HL-60/S4 (cell line): Measurements from ENCODE around the gene MMP28.

Experiments used
- in situ Hi-C: fragments of 300-500 bp; cut with MboI; formaldehyde crosslinking; loops from 2 replicates; pipeline ENCODE4 v1.14.3; 2022; ENCODE audit warnings: low sequenced_read_pairs

The MMP28 gene

GRCh38 chr17:35747540-35748017 lies 47.9 kb downstream of the MMP28 start:
- in situ Hi-C loops, result loop anchor here (25.0 kb wide), 1 partner anchor 585 kb away; no protein-coding TSS in a partner anchor

- in situ Hi-C loops, result loop anchor here (25.0 kb wide), 1 partner anchor 584 kb away; no protein-coding TSS in a partner anchor
Measured at GRCh38 chr17:35745749-35746320, 49.6 kb downstream of the MMP28 start.

- in situ Hi-C loops, result loop anchor here (25.0 kb wide), 1 partner anchor 583 kb away; no protein-coding TSS in a partner anchor
Measured at GRCh38 chr17:35745246-35745645, 50.2 kb downstream of the MMP28 start.

GRCh38 chr17:35744830-35745229 lies 50.6 kb downstream of the MMP28 start:
- in situ Hi-C loops, result loop anchor here (25.0 kb wide), 1 partner anchor 583 kb away; no protein-coding TSS in a partner anchor

- in situ Hi-C loops, result loop anchor here (25.0 kb wide), 1 partner anchor 581 kb away; no protein-coding TSS in a partner anchor
Measured at GRCh38 chr17:35743626-35744328, 51.7 kb downstream of the MMP28 start.

GRCh38 chr17:35742896-35743477 lies 52.5 kb downstream of the MMP28 start:
- in situ Hi-C loops, result loop anchor here (25.0 kb wide), 1 partner anchor 581 kb away; no protein-coding TSS in a partner anchor

GRCh38 chr17:35742496-35742895 lies 52.9 kb downstream of the MMP28 start:
- in situ Hi-C loops, result loop anchor here (25.0 kb wide), 1 partner anchor 580 kb away; no protein-coding TSS in a partner anchor

- in situ Hi-C loops, result loop anchor here (25.0 kb wide), 1 partner anchor 579 kb away; no protein-coding TSS in a partner anchor
Measured at GRCh38 chr17:35740997-35741931, 54.2 kb downstream of the MMP28 start.

GRCh38 chr17:35740216-35740615 lies 55.2 kb downstream of the MMP28 start:
- in situ Hi-C loops, result loop anchor here (25.0 kb wide), 1 partner anchor 578 kb away; no protein-coding TSS in a partner anchor

- in situ Hi-C loops, result loop anchor here (10.0 to 25.0 kb wide), 2 partner anchors 134 to 576 kb away; no protein-coding TSS in a partner anchor
Measured at GRCh38 chr17:35738519-35739133, 56.8 kb downstream of the MMP28 start.

GRCh38 chr17:35736236-35736635 lies 59.2 kb downstream of the MMP28 start:
- in situ Hi-C loops, result loop anchor here (10.0 to 25.0 kb wide), 2 partner anchors 131 to 574 kb away; no protein-coding TSS in a partner anchor

- in situ Hi-C loops, result loop anchor here (10.0 to 25.0 kb wide), 2 partner anchors 130 to 573 kb away; no protein-coding TSS in a partner anchor
Measured at GRCh38 chr17:35735036-35735805, 60.2 kb downstream of the MMP28 start.

GRCh38 chr17:35734396-35734795 lies 61.0 kb downstream of the MMP28 start:
- in situ Hi-C loops, result loop anchor here (10.0 to 25.0 kb wide), 2 partner anchors 130 to 572 kb away; no protein-coding TSS in a partner anchor

GRCh38 chr17:35733366-35733765 lies 62.1 kb downstream of the MMP28 start:
- in situ Hi-C loops, result loop anchor here (10.0 to 25.0 kb wide), 2 partner anchors 129 to 571 kb away; no protein-coding TSS in a partner anchor

GRCh38 chr17:35732806-35733136 lies 62.7 kb downstream of the MMP28 start:
- in situ Hi-C loops, result loop anchor here (10.0 to 25.0 kb wide), 2 partner anchors 128 to 570 kb away; no protein-coding TSS in a partner anchor

- in situ Hi-C loops, result loop anchor here (10.0 to 25.0 kb wide), 2 partner anchors 127 to 570 kb away; no protein-coding TSS in a partner anchor
Measured at GRCh38 chr17:35731917-35732805, 63.3 kb downstream of the MMP28 start.

- in situ Hi-C loops, result loop anchor here (10.0 to 25.0 kb wide), 2 partner anchors 127 to 569 kb away; no protein-coding TSS in a partner anchor
Measured at GRCh38 chr17:35731239-35731916, 64.1 kb downstream of the MMP28 start, which contains the start of gene RASL10B. Gene RASL10B (plus strand): TSS chr17:35731639. CDS start chr17:35735185, 3,546 bp downstream.
